SW480 (cell line): ENCODE data around the gene HRH3.

Experiments used
- DNase-seq: peaks from one replicate; pipeline ENCODE4 v3.0.0-alpha.2; 2016; ENCODE audit warnings: low spot score

Gene HRH3

GRCh38 chr20:62197801-62198200 lies 22.3 kb downstream of the HRH3 start:
- DNase-seq: no peak

- no peak for DNase-seq
These were observed 22.8 kb downstream of the HRH3 start for GRCh38 chr20:62197311-62197710.

GRCh38 chr20:62196286-62196685 lies 23.8 kb downstream of the HRH3 start:
- no peak for DNase-seq

- DNase-seq: no peak
These were observed 24.3 kb downstream of the HRH3 start for GRCh38 chr20:62195736-62196135.

- no peak for DNase-seq
These were observed 25.0 kb downstream of the HRH3 start for GRCh38 chr20:62195075-62195405.

GRCh38 chr20:62193079-62194025 lies 26.7 kb downstream of the HRH3 start:
- no peak for DNase-seq

GRCh38 chr20:62192635-62193034 lies 27.4 kb downstream of the HRH3 start:
- DNase-seq: no peak

GRCh38 chr20:62191781-62192559 lies 28.1 kb downstream of the HRH3 start:
- DNase-seq: no peak

GRCh38 chr20:62190639-62191411 lies 29.3 kb downstream of the HRH3 start:
- DNase-seq: no peak

GRCh38 chr20:62186887-62187866 lies 32.9 kb downstream of the HRH3 start:
- no peak for DNase-seq

- DNase-seq: no peak
These were observed 34.0 kb downstream of the HRH3 start for GRCh38 chr20:62186096-62186426.

GRCh38 chr20:62183426-62184142 lies 36.5 kb downstream of the HRH3 start:
- DNase-seq: no peak

- DNase-seq: peak; percentile 99
These were observed 37.3 kb downstream of the HRH3 start, which contains the start of gene MTG2 for GRCh38 chr20:62182469-62183425. TSS of gene MTG2 (plus strand) at chr20:62183028. CDS start at chr20:62193421, 10,393 bp downstream.

- no peak for DNase-seq
These were observed 38.3 kb downstream of the HRH3 start for GRCh38 chr20:62181808-62182207.

- no peak for DNase-seq
These were observed 40.9 kb downstream of the HRH3 start for GRCh38 chr20:62179162-62179504.

- DNase-seq: no peak
These were observed 41.5 kb downstream of the HRH3 start for GRCh38 chr20:62178316-62179161.

GRCh38 chr20:62177307-62177706 lies 42.8 kb downstream of the HRH3 start:
- DNase-seq: no peak

GRCh38 chr20:62176866-62177265 lies 43.2 kb downstream of the HRH3 start:
- no peak for DNase-seq

- no peak for DNase-seq
These were observed 44.4 kb downstream of the HRH3 start for GRCh38 chr20:62175711-62176110.
